ENCODE results near the gene LHPP.

DNA sequence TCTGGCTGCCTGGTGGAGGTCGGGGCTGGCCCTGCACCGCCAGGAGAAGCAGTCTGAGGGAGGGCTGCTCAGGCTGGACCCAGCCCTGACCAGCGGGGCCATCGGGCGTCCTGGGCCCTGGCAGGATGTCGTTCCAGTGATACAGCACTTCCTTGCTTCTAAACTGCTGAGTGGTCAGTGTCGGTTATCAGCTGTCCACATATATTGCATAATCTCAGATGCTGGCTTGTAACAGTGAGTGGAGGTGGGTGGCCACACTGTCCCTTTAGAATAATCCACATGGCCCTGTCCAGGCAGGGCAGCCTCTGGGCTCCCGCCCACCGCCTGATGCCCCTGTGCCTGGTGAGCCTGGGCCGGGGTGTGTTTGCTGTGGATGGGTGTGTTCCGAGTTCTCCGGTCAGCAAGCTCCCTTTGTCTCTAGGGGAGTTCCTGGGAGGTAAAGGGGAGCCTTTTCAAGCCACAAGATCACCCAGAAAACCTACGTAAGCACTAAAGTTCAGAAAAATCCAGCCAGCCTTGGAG, 86.1 kb downstream of the LHPP start:
- TF ChIP-seq, protein P1, sequence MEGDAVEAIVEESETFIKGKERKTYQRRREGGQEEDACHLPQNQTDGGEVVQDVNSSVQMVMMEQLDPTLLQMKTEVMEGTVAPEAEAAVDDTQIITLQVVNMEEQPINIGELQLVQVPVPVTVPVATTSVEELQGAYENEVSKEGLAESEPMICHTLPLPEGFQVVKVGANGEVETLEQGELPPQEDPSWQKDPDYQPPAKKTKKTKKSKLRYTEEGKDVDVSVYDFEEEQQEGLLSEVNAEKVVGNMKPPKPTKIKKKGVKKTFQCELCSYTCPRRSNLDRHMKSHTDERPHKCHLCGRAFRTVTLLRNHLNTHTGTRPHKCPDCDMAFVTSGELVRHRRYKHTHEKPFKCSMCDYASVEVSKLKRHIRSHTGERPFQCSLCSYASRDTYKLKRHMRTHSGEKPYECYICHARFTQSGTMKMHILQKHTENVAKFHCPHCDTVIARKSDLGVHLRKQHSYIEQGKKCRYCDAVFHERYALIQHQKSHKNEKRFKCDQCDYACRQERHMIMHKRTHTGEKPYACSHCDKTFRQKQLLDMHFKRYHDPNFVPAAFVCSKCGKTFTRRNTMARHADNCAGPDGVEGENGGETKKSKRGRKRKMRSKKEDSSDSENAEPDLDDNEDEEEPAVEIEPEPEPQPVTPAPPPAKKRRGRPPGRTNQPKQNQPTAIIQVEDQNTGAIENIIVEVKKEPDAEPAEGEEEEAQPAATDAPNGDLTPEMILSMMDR (IDR thresholded peaks at IDR 0.05), result no peak
- no peak for TF ChIP-seq EZH2 (IDR thresholded peaks at IDR 0.05)

Data from neural progenitor cell (in vitro differentiated cells).